Hepatocyte (in vitro differentiated cells): ENCODE measurements around the gene PNPLA7. TPM values are rescaled to one million over a fixed set of nuclear protein-coding genes. Genes with fewer than 3 reads are reported as not detected.
"Not testable (repeated sequence)": the region's sequence is repeated elsewhere in the genome, so short reads cannot be mapped to it uniquely, and the experiment has no call there.

ENCODE experiments used
- DNase-seq: peaks from one replicate; pipeline ENCODE4 v3.0.0-alpha.2; 2016; ENCODE audit warnings: low spot score
- H2AFZ ChIP-seq: fragments of 200-600 bp; sonication (generic); 2 replicates; pipeline ENCODE4 v1.6.0; 2016; ENCODE audit warnings: antibody characterized with exemption, mild to moderate bottlenecking
- H3K27ac ChIP-seq: fragments of 200-600 bp; sonication (generic); 2 replicates; pipeline ENCODE4 v1.5.1; 2016; ENCODE audit warnings: mild to moderate bottlenecking
- H3K27me3 ChIP-seq: fragments of 200-600 bp; sonication (generic); 2 replicates; pipeline ENCODE4 v1.6.1; 2016
- H3K36me3 ChIP-seq: fragments of 200-600 bp; sonication (generic); replicated peaks from 2 replicates; pipeline ENCODE4 v1.5.1; 2016; ENCODE audit warnings: low read depth; ENCODE audit not compliant: insufficient read depth
- H3K4me1 ChIP-seq: fragments of 200-600 bp; sonication (generic); 2 replicates; pipeline ENCODE4 v1.5.1; 2016; ENCODE audit warnings: mild to moderate bottlenecking, moderate library complexity; ENCODE audit not compliant: insufficient read depth
- H3K4me2 ChIP-seq: fragments of 200-600 bp; sonication (generic); 2 replicates; pipeline ENCODE4 v1.6.0; 2016
- H3K4me3 ChIP-seq: fragments of 200-600 bp; sonication (generic); 2 replicates; pipeline ENCODE4 v1.5.1; 2016; ENCODE audit warnings: mild to moderate bottlenecking
- H3K79me2 ChIP-seq: fragments of 200-600 bp; sonication (generic); 2 replicates; pipeline ENCODE4 v1.6.0; 2017; ENCODE audit warnings: mild to moderate bottlenecking
- H3K9me2 ChIP-seq: fragments of 200-600 bp; sonication (generic); replicated peaks from 2 replicates; pipeline ENCODE4 v1.6.0; 2017; ENCODE audit warnings: mild to moderate bottlenecking; ENCODE audit not compliant: insufficient read depth
- H3K9me3 ChIP-seq: fragments of 200-600 bp; sonication (generic); 2 replicates; pipeline ENCODE4 v1.5.1; 2016; ENCODE audit warnings: low read depth, mild to moderate bottlenecking
- H4K20me1 ChIP-seq: fragments of 200-600 bp; sonication (generic); 2 replicates; pipeline ENCODE4 v1.6.0; 2016; ENCODE audit warnings: mild to moderate bottlenecking; ENCODE audit not compliant: insufficient read depth, poor library complexity, severe bottlenecking
- CTCF ChIP-seq: fragments of 200-600 bp; sonication (generic); IDR thresholded peaks from 2 replicates; pipeline ENCODE4 v1.5.1; 2016; ENCODE audit warnings: antibody characterized with exemption, mild to moderate bottlenecking; ENCODE audit not compliant: poor library complexity
- EZH2 ChIP-seq: fragments of 200-600 bp; sonication (generic); IDR thresholded peaks from 2 replicates; pipeline ENCODE4 v1.6.1; 2016; ENCODE audit warnings: antibody characterized with exemption, mild to moderate bottlenecking, borderline replicate concordance
- EZH2phosphoT487 ChIP-seq: fragments of 200-600 bp; sonication (generic); IDR thresholded peaks from one replicate; pipeline ENCODE4 v1.6.1; 2018; ENCODE audit warnings: antibody characterized with exemption, mild to moderate bottlenecking, low read depth, moderate library complexity; ENCODE audit not compliant: unreplicated experiment, severe bottlenecking
- WGBS: methylation state at CpG from one replicate; pipeline ENCODE4 v1.1.6; 2016; ENCODE audit warnings: low lambda C conversion rate; ENCODE audit errors: missing lambda C conversion rate; 5-methylcytosine and 5-hydroxymethylcytosine counted together
- polyA plus RNA-seq: library from polyadenylated mRNA; unstranded; fragments of >200 nt; fragmentation: Nextera tagmentation; extraction: Ambion mirVana; gene quantifications from 2 replicates; pipeline ENCODE4 v1.2.1, GENCODE V29; 2016
- total RNA-seq: library from RNA; depleted of rRNA; stranded (reverse); fragments of >200 nt; gene quantifications from 2 replicates; pipeline ENCODE4 v1.2.3, GENCODE V29; 2014

The PNPLA7 gene
- total and polyA plus RNA-seq, 2 experiments from 2014 or later, result 0.62 to 0.77 TPM

GRCh38 chr9:137574192-137574591 lies 24.0 kb upstream of the PNPLA7 start:
- no peak for DNase-seq
- H3K27ac ChIP-seq, result no peak overlapping the region
- no peaks in the 10 kb centered on the region for H3K9me3 ChIP-seq
- H3K9me2 ChIP-seq, result no peaks in the 10 kb centered on the region
- 96% methylated on average over 10 of the region's 10 CpGs for WGBS
- H2AFZ ChIP-seq, result no peak overlapping the region
- no peak overlapping the region for H3K4me2 ChIP-seq
- no peak for TF ChIP-seq EZH2
- TF ChIP-seq CTCF, result no peak
- peaks cover 13% of the 10 kb centered on the region for H3K4me1 ChIP-seq
- H3K36me3 ChIP-seq, result no peaks in the 10 kb centered on the region
- H3K4me3 ChIP-seq, result no peak overlapping the region
- no peaks in the 10 kb centered on the region for H4K20me1 ChIP-seq
- peaks cover 35% of the 10 kb centered on the region for H3K79me2 ChIP-seq
- H3K27me3 ChIP-seq, result no peaks in the 10 kb centered on the region

GRCh38 chr9:137570566-137570965 lies 20.4 kb upstream of the PNPLA7 start:
- no peak for DNase-seq
- no peaks in the 10 kb centered on the region for H3K4me1 ChIP-seq
- H3K4me2 ChIP-seq, result no peak overlapping the region
- no peaks in the 10 kb centered on the region for H3K9me3 ChIP-seq
- H2AFZ ChIP-seq, result no peak overlapping the region
- H3K79me2 ChIP-seq, result peaks cover 9% of the 10 kb centered on the region
- no peak overlapping the region for H3K27ac ChIP-seq
- no peaks in the 10 kb centered on the region for H3K27me3 ChIP-seq
- TF ChIP-seq CTCF, result no peak
- TF ChIP-seq EZH2phosphoT487, result no peak
- TF ChIP-seq EZH2, result no peak
- no peaks in the 10 kb centered on the region for H4K20me1 ChIP-seq
- H3K9me2 ChIP-seq, result no peaks in the 10 kb centered on the region
- WGBS, result 97% methylated on average over 3 of the region's 3 CpGs
- no peak overlapping the region for H3K4me3 ChIP-seq
- no peaks in the 10 kb centered on the region for H3K36me3 ChIP-seq

- Histone ChIP-seq H3K36me3 (no peaks in the 10 kb centered on the region), H3K4me1 (no peaks in the 10 kb centered on the region), H3K4me3 (no peak overlapping the region), H3K4me2 (no peak overlapping the region), H3K9me3 (no peaks in the 10 kb centered on the region), H3K79me2 (peaks cover 3% of the 10 kb centered on the region), H4K20me1 (no peaks in the 10 kb centered on the region), H3K27ac (no peak overlapping the region), H3K27me3 (no peaks in the 10 kb centered on the region), H2AFZ (no peak overlapping the region), H3K9me2 (no peaks in the 10 kb centered on the region)
- WGBS, result 100% methylated on average over 3 of the region's 5 CpGs
- TF ChIP-seq EZH2phosphoT487 (no peak), EZH2 (no peak), CTCF (no peak)
- DNase-seq, result no peak
These were observed 19.5 kb upstream of the PNPLA7 start for GRCh38 chr9:137569609-137570203.

GRCh38 chr9:137568445-137568844 lies 18.2 kb upstream of the PNPLA7 start:
- not testable (repeated sequence) for H3K79me2 ChIP-seq, H3K9me3 ChIP-seq, H3K4me3 ChIP-seq, DNase-seq, H4K20me1 ChIP-seq, H3K9me2 ChIP-seq, H2AFZ ChIP-seq, H3K27ac ChIP-seq, H3K4me1 ChIP-seq, H3K27me3 ChIP-seq, H3K4me2 ChIP-seq, H3K36me3 ChIP-seq
- WGBS, result 98% methylated on average over 5 of the region's 5 CpGs
